Anterior cingulate cortex (tissue), 58 donors: Measurements from ENCODE around the gene SPEM3.

Source experiments
- DNase-seq, 58 donors: peaks; one replicate each; lab custom pipeline; 2025; lab: John Stamatoyannopoulos, UW

SPEM3 gene

DNA sequence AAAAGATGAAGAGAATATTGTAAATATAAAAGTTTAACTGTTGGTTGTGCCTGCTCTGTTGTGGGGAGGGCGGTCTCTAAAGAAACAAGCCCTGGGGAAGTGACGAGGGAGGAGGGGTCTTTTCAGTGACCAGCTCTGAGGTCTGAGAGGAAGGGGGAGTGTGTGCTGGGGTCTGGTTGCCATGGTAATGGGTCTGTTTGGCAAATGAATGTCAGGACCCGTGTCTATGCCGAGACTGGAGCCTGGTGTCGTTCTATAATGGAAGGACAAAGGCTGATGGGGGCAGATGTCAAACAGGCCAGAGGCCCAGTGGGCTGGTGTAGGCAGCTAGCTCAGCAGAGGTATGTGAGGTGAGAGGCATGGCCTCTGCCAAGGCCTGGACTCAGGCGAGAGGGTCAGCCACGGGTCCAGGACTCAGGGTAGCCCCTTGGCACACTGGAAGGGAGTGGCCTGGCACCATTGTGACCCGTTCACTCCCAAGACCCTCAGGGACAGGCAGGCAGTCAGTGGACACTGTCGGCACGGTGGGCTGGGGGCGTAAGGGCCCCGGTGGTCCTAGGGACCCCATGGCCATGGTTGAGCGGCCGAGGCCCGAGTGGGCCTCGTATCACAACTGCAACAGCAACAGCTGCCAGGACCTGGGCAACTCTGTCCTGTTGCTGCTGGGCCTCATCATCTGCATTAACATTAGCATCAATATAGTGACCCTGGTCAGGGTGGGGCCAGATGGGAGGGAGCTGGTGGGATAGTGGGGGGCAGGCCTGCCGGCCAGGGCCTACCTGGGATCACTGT lies 8.6 kb upstream of the SPEM3 start, which contains the start of gene SPEM1:
Gene SPEM1 (plus strand): TSS at position 506 of the 792 bp plus-strand sequence. CDS start 61 bp downstream, at position 567.
- DNase-seq: no peak

DNA sequence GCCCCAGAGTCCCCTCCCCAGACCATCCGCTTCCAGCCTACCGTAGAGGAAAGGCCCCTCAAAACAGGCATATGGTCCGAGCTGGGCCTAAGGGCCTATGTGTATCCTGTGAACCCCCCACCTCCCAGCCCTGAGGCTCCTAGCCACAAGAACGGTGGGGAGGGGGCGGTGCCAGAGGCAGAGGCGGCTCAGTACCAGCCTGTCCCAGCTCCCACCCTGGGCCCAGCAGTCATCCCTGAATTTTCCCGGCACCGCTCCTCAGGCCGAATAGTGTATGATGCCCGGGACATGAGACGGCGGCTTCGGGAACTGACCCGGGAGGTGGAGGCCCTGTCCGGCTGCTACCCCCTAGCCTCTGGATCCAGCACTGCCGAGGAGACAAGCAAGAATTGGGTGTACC lies 7.5 kb upstream of the SPEM3 start:
- DNase-seq: no peak

DNA sequence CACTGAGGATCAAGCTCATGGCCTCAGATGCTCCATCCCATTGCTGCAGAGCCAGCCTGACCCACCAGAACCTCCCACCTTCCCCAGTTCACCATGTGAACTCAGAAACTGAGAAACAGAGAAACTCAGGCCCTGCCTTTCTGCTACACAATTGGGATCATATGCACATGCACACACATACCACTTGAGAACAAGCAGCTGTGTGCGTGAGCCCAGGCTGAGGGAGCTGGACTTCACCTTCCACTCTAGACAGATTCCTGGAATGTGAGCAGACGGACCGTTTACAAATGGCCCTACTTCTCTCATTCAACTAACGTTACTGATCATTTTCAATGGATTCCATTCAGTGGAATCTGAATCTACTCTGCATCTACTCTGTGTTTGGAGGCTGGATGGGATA lies 5.0 kb upstream of the SPEM3 start:
- DNase-seq: no peak

DNA sequence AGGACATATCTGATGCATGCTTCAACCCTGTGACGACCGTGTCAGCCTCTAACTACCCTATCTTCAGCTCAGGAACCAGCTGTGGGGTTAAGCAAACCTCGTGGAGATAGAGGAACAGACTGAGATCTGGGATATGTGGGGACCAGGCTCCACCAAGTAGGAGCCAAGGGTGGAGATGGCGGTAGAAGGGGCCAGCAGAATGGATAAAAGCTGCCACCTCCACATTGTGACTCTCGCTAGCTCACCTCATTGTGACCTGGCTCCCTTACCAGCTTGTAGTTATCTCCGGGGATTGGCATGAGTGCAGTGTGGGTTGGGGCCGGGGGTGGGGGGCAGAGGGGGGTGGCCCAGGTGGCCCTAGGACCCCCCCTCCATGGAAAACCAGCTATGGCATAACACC lies 3.3 kb upstream of the SPEM3 start, which contains the start of gene SPEM2:
Gene SPEM2 (plus strand): TSS at position 301 of the 400 bp plus-strand sequence. CDS start 73 bp downstream, at position 374.
- no peak for DNase-seq

DNA sequence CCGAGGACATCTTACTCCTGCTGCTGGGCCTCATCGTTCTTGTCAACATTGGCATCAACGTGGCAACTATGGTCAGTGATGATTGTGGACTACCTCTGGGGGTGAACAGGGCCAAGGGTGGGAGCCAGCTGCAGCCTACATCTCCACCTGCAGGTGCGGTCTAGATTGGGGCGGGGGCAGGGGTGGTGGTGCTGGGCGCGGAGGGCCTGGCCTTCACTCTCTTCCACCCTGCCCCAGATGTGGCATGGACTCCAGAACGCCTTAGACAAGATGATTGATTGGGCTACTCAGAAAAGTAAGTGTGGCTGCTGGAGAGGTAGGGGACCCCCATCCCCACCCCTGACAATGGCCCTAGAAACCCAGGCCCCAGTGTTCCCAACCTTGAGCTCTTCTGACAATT lies 2.9 kb upstream of the SPEM3 start:
- DNase-seq: no peak

DNA sequence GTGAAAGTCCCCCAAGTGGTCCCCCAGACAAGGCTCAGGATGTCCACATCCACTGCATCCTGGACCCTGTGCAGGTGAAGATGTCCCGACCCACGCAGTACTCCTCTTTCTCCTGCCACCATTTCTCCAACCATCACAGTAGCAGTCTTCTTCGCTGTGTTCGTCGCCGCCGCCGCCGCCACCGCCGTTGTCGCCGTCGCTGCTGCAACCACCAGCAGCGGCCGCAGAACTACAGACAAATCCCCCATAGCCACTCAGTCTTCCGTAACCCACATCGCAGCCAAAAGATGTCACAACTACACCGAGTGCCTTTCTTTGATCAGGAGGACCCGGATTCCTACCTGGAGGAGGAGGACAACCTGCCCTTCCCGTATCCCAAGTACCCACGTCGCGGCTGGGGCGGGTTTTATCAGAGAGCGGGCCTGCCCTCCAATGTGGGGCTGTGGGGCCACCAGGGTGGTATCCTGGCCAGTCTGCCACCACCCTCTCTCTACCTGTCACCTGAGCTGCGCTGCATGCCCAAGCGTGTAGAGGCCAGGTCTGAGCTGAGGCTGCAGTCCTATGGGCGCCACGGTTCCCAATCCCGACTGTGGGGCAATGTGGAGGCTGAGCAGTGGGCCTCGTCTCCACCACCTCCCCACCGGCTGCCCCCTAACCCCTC lies 2.3 kb upstream of the SPEM3 start:
- no peak for DNase-seq

DNA sequence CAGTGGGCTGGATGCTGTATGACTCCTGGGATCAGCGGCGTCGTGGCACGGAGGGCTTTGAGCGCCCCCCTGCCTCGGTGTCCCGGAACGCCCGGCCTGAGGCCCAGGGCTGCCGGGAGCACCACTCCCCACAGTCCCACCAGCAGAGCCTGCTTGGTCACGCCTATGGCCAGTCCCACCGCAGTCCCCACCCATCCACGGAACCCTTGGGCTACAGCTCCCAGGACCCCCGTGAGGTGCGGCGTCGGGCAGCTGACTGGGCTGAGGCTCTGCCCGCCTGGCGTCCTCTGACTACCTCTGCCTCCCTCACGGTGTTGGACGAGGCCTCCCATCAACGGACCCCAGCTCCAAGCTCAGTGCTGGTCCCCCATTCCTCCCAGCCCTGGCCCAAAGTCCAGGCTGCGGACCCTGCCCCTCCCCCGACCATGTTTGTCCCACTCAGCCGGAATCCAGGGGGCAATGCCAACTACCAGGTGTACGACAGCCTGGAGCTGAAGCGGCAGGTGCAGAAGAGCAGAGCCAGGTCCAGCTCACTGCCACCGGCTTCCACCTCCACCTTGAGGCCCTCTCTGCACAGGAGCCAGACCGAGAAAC lies 1.7 kb upstream of the SPEM3 start:
- no peak for DNase-seq

DNA sequence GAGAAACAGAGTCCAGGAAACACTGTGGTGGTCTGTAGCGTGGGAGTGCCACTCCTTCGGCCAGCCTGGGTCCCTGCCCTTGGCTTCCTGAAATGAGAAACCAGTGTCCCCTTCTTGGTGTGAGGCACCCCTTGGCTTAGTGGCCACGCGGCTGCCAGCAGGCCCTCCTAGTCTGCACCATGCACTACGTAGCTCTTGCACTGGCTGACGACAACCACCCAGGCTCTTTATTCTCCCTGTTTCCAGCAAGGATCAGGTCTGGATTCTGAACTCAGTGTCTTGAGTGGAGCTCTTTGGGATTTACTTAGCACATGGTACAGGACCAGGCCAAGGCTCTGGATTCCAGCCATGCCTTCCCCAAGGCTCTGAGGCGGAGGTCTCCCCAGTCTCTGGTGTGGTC lies 1.1 kb upstream of the SPEM3 start:
- no peak for DNase-seq

DNA sequence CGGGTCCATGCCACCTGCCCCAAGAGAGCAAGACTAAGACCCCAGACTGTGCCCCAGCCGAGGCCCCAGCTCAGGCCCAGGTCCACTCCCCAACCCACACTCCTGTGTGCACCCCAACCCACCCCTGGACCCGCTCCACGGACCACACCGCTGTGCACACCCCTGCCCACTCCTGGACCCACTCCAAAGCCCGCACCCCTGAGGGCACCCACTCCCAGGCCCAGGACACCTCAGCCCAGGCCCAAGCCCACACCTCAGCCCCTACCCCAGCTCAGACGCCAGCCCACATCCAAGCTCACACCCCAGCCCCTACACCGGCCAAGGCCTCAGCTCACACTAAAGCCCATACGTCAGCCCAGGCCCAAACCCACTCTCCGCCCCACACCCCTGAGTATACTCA lies 1.1 kb downstream of the SPEM3 start:
- no peak for DNase-seq

DNA sequence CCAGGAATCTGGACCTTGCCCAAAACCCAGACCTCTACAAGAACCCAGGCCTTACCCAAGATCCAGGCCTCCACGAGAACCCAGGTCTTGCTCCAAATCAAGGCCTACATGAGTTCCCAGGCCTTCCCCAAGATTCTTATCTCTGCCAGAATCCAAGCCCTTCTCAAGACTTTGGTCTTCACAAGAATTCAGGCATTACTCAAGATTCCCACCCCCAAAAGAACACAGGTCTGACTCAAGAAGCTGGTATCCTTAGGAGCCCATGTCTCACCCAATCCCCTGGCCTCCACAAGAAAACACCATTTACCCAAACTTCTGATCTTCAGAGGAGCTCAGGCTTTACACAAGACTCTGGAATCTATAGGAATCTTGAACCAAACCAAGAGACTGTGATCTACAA lies 2.6 kb downstream of the SPEM3 start:
- DNase-seq: no peak

DNA sequence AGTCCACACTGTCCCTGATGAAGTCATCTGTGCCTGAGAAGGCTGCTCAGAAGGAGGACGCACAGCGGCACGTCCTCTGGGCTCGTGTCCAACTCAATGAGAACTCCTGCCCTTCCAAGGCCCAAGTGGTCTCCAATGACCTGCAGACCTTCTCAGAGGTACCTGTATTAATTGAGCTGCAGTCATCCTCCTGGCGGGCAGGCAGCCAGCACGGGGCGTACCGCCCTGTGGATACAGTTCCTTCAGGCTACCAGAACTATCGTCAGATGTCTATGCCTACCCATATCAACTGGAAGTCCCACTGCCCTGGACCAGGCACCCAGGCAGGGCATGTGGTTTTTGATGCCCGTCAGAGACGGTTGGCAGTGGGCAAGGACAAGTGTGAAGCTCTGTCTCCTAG lies 3.6 kb downstream of the SPEM3 start:
- DNase-seq: no peak

DNA sequence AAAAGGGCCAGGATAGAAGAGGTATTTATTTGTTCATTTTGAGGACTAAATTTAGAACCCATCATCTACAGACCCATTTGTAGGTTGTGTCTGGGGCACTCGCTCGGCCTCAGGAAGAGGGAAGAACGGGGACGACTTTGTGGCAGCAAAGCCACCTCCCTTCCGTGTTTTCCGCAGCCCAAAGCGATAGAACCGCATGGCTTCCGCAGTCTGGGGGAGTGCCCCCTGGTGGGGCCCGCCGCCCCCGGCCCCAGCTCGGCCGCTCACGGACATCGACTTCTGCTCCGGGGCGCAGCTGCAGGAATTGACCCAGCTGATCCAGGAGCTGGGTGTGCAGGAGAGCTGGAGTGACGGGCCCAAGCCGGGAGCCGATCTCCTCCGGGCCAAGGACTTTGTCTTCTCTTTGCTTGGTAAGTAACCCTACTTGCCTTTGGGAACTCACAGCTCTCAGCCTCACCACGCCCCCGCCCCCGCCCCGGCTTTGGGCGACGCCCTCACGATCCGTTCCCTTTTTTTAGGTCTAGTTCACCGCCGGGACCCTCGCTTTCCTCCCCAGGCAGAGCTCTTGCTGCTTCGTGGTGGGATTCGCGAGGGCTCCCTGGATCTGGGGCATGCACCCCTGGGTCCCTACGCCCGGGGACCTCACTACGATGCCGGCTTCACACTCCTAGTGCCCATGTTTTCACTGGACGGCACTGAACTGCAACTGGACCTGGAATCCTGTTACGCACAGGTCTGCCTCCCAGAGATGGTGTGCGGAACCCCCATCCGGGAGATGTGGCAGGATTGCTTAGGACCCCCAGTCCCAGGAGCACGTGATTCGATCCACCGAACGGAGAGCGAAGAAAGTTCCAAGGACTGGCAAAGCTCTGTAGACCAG lies 7.3 kb downstream of the SPEM3 start:
- peak in 1 of 58 donors; percentile 31 for DNase-seq

DNA sequence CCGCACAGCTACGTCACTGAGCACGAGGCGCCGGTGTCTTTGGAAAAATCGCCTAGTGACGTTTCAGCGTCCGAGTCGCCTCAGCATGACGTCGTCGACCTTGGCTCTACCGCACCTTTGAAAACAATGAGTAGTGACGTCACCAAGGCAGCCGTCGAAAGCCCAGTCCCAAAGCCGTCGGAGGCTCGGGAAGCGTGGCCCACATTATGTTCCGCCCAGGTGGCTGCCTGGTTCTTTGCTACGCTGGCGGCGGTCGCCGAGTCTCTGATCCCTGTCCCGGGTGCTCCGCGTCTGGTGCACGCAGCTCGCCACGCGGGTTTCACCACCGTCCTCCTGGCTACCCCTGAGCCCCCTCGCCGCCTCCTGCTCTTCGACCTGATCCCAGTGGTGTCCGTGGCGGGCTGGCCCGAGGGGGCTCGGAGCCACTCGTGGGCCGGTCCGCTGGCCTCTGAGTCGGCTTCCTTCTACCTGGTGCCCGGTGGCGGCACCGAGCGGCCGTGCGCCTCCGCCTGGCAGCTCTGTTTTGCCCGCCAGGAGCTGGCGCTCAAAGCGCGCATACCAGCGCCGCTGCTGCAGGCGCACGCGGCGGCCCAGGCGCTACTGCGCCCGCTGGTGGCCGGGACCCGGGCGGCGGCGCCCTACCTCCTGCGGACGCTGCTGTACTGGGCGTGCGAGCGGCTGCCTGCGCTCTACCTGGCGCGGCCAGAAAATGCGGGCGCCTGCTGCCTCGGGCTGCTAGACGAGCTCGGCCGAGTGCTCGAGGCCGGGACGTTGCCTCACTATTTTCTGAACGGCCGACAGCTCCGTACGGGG lies 8.1 kb downstream of the SPEM3 start:
- DNase-seq: peak in 48 of 58 donors; percentile 25 to 76 (median 55)

DNA sequence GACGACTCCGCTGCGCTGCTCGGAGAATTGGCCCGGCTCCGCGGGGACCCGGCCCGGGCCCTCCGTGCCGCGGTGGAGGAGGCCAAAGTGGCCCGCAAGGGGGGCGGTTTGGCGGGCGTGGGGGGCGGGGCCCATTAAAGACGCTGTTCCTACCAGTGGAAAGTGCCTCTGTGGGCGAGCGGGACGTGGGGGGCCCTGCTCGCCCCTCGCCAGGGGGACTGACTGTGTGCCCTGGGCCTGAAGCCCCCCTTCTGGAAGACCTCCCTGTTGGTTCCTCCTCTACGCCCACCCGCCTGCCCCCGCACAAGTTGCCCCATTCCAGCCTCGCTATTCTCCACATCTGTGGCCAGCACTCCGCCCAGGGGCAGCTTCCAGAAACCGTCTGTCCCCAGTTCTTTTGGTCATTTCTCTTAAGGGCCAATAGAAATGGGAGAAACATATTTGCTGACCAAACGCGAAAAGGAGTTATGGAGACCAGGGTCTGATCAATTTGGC lies 8.8 kb downstream of the SPEM3 start:
- no peak for DNase-seq

DNA sequence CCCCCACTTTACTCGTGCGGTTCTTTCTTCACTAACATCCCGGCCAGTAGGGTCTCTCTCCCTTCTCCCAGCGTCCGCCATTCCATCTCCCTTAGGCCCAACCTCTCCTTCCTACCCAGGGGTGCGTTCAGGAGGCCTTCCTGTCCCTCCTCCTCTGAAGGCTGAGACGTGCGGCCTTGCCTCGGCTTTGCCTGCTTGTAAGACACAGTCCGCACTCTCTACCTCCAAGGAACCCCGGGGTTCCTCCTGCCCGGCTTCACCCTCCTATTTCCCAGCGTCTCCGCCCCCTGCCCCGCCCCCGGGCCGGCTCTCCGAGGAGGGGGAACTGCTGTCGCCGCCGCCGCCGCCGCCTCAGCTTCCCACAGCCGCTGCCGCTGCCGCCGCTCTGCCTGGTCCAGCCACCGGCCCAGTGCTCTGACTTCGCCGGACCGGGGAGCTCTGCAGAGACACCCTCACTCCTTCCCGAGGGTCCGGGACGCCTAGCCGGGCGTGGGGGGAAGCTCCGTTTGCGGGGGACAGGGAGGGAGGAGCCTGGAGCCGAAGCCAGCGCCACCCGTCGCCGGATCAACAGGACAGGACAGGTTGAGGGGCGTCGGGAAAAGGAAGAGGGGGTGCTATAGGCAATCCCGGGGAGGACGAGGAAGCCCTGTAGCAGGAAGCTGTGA lies 9.4 kb downstream of the SPEM3 start:
- peak in 45 of 58 donors; percentile 18 to 68 (median 43) for DNase-seq

DNA sequence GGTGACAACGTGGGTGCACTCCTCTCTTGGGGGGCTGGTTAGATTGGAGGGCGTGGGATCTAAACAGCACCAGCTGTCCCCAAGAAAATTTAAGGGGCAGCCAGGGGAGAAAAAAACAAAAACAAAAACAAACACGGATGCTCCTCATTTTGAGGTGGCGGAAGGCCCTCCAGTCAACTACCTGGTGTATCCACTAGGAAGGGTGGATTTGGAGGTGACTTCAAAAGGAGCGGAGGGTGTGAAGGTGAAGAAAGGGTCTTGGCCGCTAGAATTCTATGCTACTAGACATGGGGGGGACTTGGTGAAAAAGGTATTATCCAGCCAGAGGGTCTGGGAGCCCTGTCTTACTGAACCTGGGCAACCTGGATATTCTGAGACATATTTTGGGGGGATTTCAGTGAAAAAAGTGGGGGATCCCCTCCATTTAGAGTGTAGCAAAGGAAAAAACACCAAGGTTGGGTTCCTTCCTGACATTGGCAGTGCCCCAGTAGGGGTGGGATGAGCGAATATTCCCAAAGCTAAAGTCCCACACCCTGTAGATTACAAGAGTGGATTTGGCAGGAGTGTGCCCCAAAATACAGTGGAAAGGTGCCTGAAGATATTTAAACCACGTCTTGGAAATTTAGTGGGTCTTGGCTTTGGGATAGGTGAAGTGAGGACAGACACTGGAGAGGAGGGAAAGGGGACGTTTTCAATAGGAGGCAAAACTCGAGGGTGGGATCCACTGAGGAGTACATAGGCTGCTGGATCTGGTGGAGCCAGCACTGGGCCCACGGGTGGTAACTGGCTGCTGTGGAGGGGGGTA lies 10.2 kb downstream of the SPEM3 start:
- no peak for DNase-seq

DNA sequence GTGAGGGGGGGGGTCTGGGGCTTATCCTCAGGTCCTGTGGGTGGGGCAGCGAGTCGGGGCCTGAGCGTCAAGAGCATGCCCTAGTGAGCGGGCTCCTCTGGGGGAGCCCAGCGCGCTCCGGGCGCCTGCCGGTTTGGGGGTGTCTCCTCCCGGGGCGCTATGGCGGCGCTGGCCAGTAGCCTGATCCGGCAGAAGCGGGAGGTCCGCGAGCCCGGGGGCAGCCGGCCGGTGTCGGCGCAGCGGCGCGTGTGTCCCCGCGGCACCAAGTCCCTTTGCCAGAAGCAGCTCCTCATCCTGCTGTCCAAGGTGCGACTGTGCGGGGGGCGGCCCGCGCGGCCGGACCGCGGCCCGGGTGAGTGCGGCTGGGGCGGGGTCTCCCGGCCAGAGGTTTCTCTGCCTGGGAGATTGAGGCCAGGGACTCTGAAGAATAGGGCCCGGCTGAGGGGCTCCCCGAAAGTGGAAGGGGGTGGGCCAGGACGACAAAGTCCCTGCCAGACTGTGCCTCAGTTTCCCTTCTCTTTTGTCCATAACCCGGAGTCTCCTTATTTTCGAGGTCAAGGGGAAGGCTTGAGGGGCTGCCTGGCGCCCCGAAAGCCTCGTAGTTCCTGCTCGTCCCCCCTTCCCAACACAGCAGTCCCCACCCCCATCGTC lies 10.9 kb downstream of the SPEM3 start, which contains the start of gene FGF11:
Gene FGF11 (plus strand): TSS at position 51 of the 651 bp plus-strand sequence. CDS start 109 bp downstream, at position 160.
- DNase-seq: no peak
